ENCODE measurements around the gene KIF26B. TPM values are rescaled to one million over a fixed set of nuclear protein-coding genes. Genes with fewer than 3 reads are reported as not detected.

KIF26B gene
- total RNA-seq, 4 donors from 2014 or later: 0.20 to 0.79 (median 0.41) TPM; not detected in 1

DNA sequence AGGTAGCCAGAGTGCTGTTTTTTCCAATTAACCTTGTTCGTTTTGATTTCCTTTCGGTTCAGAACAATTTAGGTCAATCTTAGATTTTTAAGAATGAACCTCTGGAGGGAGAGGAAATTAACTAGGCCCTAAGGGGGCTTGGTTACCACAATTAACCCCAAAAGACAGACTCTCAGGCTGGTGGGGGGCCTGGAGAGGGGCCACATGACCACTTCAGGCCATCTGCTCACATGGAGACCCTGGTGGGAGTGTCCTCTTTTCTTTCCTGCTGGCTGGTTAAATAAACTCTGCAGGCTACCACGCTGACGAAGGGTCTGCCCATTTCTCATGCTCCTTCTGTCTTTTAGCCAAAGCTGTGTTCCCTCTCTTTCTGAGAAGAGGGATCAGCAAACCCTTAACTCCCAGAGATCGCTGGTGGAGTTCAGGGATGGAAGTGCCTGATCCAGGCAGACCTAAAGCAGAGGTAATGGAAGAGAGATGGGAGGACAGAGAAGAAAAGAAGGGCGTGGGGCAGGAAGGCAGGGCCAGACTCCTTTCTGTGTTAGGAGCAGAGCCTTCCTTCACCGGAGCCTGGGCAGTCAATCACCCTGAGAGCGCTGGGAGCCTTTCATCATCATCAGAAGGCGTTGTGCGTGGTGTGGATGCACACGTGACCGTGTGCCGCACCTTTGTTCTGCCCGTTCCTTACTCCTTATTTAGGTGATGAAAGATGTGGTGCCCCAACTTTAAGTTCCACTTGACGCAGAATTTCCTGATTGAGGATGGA lies 58.5 kb downstream of the KIF26B start:
- no peak overlapping the region for H3K27ac ChIP-seq
- intact Hi-C loops (cut with DNase I; ENCODE audit: low total_unique reads): no loop called here
- in situ Hi-C loops (cut with MboI; ENCODE audit: low pct_ligation_motif_present in 1 of 4, low pct_unique_long_range_greater_than_20kb in 1 of 4, low sequenced_read_pairs in 3 of 4): no loop called here
- no peak for DNase-seq
- no peak overlapping the region for H3K4me3 ChIP-seq
- 87 to 91% methylated on average over 14 to 15 of the region's 15 CpGs for WGBS, 2 donors (ENCODE audit: low coverage in 1 of 2)
- H3K27me3 ChIP-seq: no peaks in the 10 kb centered on the region
- TF ChIP-seq EP300 (IDR thresholded peaks at IDR 0.05; ENCODE audit: low read depth): no peak
- TF ChIP-seq, protein P1, sequence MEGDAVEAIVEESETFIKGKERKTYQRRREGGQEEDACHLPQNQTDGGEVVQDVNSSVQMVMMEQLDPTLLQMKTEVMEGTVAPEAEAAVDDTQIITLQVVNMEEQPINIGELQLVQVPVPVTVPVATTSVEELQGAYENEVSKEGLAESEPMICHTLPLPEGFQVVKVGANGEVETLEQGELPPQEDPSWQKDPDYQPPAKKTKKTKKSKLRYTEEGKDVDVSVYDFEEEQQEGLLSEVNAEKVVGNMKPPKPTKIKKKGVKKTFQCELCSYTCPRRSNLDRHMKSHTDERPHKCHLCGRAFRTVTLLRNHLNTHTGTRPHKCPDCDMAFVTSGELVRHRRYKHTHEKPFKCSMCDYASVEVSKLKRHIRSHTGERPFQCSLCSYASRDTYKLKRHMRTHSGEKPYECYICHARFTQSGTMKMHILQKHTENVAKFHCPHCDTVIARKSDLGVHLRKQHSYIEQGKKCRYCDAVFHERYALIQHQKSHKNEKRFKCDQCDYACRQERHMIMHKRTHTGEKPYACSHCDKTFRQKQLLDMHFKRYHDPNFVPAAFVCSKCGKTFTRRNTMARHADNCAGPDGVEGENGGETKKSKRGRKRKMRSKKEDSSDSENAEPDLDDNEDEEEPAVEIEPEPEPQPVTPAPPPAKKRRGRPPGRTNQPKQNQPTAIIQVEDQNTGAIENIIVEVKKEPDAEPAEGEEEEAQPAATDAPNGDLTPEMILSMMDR (IDR thresholded peaks at IDR 0.05): no peak
- no peak for TF ChIP-seq POLR2A (IDR thresholded peaks at IDR 0.05)
- no peak for TF ChIP-seq POLR2AphosphoS5 (IDR thresholded peaks at IDR 0.05)
- H3K4me1 ChIP-seq: peaks cover 0 to 5% (median 0%) of the 10 kb centered on the region in 4 donors
- no peaks in the 10 kb centered on the region for H3K36me3 ChIP-seq
- no peaks in the 10 kb centered on the region for H3K9me3 ChIP-seq

DNA sequence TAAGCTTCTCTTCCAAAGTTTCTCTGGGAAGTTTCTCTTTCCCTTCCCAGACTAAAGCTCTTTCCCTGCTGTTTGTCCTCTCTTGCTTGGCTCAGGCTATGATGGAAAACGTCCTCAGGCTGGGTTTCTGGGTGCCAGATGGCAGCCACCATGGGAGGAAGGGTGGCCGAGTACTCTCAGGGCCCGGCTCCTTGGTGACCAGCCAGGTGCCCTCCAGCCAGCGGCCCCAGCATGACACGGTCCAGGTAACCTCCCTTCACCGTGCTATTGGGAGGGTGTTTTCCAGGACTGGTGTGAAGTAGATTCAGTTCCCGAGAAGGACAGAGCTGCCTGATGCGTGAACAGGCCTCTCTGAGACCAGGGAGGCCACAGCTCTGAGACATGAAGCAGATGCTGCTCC lies 60.3 kb downstream of the KIF26B start:
- Histone ChIP-seq H3K4me1 (peaks cover 0 to 5% (median 0%) of the 10 kb centered on the region in 4 donors), H3K9me3 (no peaks in the 10 kb centered on the region), H3K4me3 (no peak overlapping the region), H3K36me3 (no peaks in the 10 kb centered on the region), H3K27ac (no peak overlapping the region), H3K27me3 (no peaks in the 10 kb centered on the region)
- in situ Hi-C loops (cut with MboI; ENCODE audit: low pct_ligation_motif_present in 1 of 4, low pct_unique_long_range_greater_than_20kb in 1 of 4, low sequenced_read_pairs in 3 of 4): no loop called here
- TF ChIP-seq, protein P1 (IDR thresholded peaks at IDR 0.05): no peak
- TF ChIP-seq POLR2AphosphoS5 (IDR thresholded peaks at IDR 0.05): no peak
- TF ChIP-seq EP300 (IDR thresholded peaks at IDR 0.05; ENCODE audit: low read depth): no peak
- TF ChIP-seq POLR2A (IDR thresholded peaks at IDR 0.05): no peak
- DNase-seq: no peak
- intact Hi-C loops (cut with DNase I; ENCODE audit: low total_unique reads): no loop called here
- WGBS, 2 donors (ENCODE audit: low coverage in 1 of 2): 76 to 83% methylated on average over 2 to 7 of the region's 8 CpGs

DNA sequence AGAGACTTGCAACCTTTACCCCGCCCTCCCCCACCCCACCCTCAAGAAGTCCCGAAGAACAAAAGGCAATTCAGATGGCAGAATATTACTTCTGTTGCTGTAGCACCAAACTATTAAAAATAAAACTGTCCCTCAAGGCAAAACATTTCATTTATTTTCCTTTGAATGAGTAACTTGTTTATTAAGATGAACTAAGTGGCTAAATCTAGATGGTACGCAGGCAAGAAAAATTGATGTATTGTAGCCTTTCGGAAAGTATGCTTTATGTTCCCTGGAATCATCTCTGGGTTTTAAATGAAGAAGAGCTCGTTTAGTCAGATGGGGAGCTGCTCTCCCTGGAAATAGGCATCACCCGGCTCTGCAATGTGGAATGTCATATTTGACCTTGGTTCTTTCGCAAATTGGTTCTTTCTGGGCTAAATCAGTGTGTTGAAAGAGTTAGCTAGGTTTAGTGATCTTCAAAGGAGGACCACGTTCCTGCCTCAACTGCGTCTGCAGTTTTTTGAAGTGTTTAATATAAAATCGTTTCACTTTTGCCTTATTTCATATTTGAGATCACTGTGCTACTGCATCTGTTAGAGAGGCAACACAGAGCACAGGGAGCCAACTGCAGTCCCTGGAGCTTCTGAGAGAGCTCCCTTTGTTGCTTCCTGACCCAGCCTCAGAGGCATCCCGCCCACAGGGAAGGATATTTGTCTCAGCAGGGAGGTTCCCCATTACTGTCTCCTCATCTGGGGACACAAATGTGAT lies 61.8 kb downstream of the KIF26B start:
- no peak for DNase-seq

More for the DNA sequence above, 61.8 kb downstream of the KIF26B start:
- H3K36me3 ChIP-seq: no peaks in the 10 kb centered on the region
- WGBS, 2 donors (ENCODE audit: low coverage in 1 of 2): 35 to 37% methylated on average over 10 to 11 of the region's 11 CpGs
- H3K4me1 ChIP-seq: peaks cover 0 to 5% (median 0%) of the 10 kb centered on the region in 4 donors
- intact Hi-C loops (cut with DNase I; ENCODE audit: low total_unique reads): no loop called here
- in situ Hi-C loops (cut with MboI; ENCODE audit: low pct_ligation_motif_present in 1 of 4, low pct_unique_long_range_greater_than_20kb in 1 of 4, low sequenced_read_pairs in 3 of 4): no loop called here
- H3K4me3 ChIP-seq: no peak overlapping the region
- TF ChIP-seq POLR2A (IDR thresholded peaks at IDR 0.05) (no peak), POLR2AphosphoS5 (IDR thresholded peaks at IDR 0.05) (no peak), EP300 (IDR thresholded peaks at IDR 0.05; ENCODE audit: low read depth) (no peak)
- TF ChIP-seq, protein P1 (IDR thresholded peaks at IDR 0.05): no peak
- no peaks in the 10 kb centered on the region for H3K9me3 ChIP-seq
- no peaks in the 10 kb centered on the region for H3K27me3 ChIP-seq
- no peak overlapping the region for H3K27ac ChIP-seq

All from transverse colon (tissue), 4 donors.